K562 (cell line): Measurements from ENCODE around the gene TBC1D5. TPM values are rescaled to one million over a fixed set of nuclear protein-coding genes. Genes with fewer than 3 reads are reported as not detected.

Experiments used
- ATAC-seq: fragments of 200-7000 bp; cut with Tn5 transposase; 3 replicates; pipeline ENCODE4 v1.9.1; 2020; ENCODE audit warnings: moderate library complexity
- BruUV-seq: library from RNA; stranded (reverse); fragments of 400-500 nt; replicated peaks from 2 replicates; lab custom pipeline; 2021; lab: Mats Ljungman, UMichigan
- CTCF ChIA-PET: fragments of 300-600 bp; formaldehyde crosslinking; extraction: SDS; loops from one replicate; lab custom pipeline; 2021; ENCODE audit warnings: low intra/inter-chr PET ratio; lab: Yijun Ruan, JAX
- POLR2A ChIA-PET: fragments of 300-600, 350-650 bp; sonication (Branson Sonifier 250); formaldehyde crosslinking; extraction: SDS; loops from one replicate; lab custom pipeline; 2021; ENCODE audit warnings: antibody characterized with exemption, inconsistent platforms; lab: Yijun Ruan, JAX
- DNase-seq, 4 experiments: peaks; one replicate each; pipeline versions ENCODE4 v3.0.0 to v3.0.0-alpha.2; 2011 to 2018; ENCODE audit warnings: low spot score in 3 of 4, mixed read lengths in 3 of 4; ENCODE audit errors: extremely low read depth in 1 of 4
- FAIRE-seq: peaks from 2 replicates; lab custom pipeline; 2011; peaks lifted over from hg19 to GRCh38; lab: Jason Lieb, UNC
- H2AFZ ChIP-seq: 2 replicates; pipeline ENCODE4 v1.6.0; 2011; ENCODE audit warnings: low read depth, low read length, control low read depth, inconsistent platforms
- H3K27ac ChIP-seq: fragments of 200-600 bp; 3 replicates; pipeline ENCODE4 v1.8.0; 2011; ENCODE audit warnings: low read depth, mild to moderate bottlenecking, control low read depth, inconsistent platforms, low read length, moderate library complexity, mixed read lengths; ENCODE audit errors: extremely low read depth
- H3K27me3 ChIP-seq, 2 experiments: fragments of 300-600 bp in 1 of 2; 2 replicates in 1 of 2; 3 replicates in 1 of 2; pipeline versions ENCODE4 v1.6.0 to v1.8.0; 2011; ENCODE audit warnings: inconsistent platforms in 2 of 2, low read length in 2 of 2, mild to moderate bottlenecking in 1 of 2, mixed read lengths in 1 of 2, moderate library complexity in 1 of 2; ENCODE audit not compliant: control insufficient read depth in 2 of 2, insufficient read depth in 2 of 2
- H3K36me3 ChIP-seq: fragments of 300-600 bp; 3 replicates; pipeline ENCODE4 v1.8.0; 2011; ENCODE audit warnings: mild to moderate bottlenecking, low read length, inconsistent platforms; ENCODE audit not compliant: control insufficient read depth, insufficient read depth
- H3K4me1 ChIP-seq, 2 experiments: fragments of 200-600 bp in 1 of 2; replicated peaks in 1 of 2; 2 replicates in 1 of 2; 3 replicates in 1 of 2; pipeline versions ENCODE4 v1.5.1 to v1.8.0; 2011; ENCODE audit warnings: inconsistent platforms in 2 of 2, low read length in 2 of 2, mild to moderate bottlenecking in 1 of 2, mixed read lengths in 1 of 2, moderate library complexity in 1 of 2; ENCODE audit not compliant: control insufficient read depth in 2 of 2, insufficient read depth in 2 of 2
- H3K4me2 ChIP-seq: 2 replicates; pipeline ENCODE4 v1.6.1; 2011; ENCODE audit warnings: low read length, control low read depth, inconsistent platforms, mixed read lengths; ENCODE audit not compliant: insufficient read depth
- H3K4me3 ChIP-seq: fragments of 200-600 bp; sonication (generic), shearing (Covaris generic); 2 replicates; pipeline ENCODE4 v1.5.1; 2016; ENCODE audit warnings: control low read depth, inconsistent platforms
- H3K79me2 ChIP-seq: fragments of 200-600 bp; 3 replicates; pipeline ENCODE4 v1.8.0; 2011; ENCODE audit warnings: low read length, inconsistent platforms; ENCODE audit not compliant: control insufficient read depth, insufficient read depth
- H3K9ac ChIP-seq, 2 experiments: 2 replicates each; pipeline versions ENCODE4 v1.6.0 to v1.6.1; 2011; ENCODE audit warnings: low read depth in 2 of 2, low read length in 2 of 2, control low read depth in 1 of 2, inconsistent platforms in 1 of 2, mild to moderate bottlenecking in 1 of 2, mixed read lengths in 1 of 2; ENCODE audit not compliant: insufficient read depth in 1 of 2
- H3K9me1 ChIP-seq: one replicate; pipeline ENCODE4 v1.6.0; 2011; ENCODE audit warnings: inconsistent platforms, mild to moderate bottlenecking, low read length, moderate library complexity; ENCODE audit not compliant: control insufficient read depth, insufficient read depth
- H3K9me3 ChIP-seq: replicated peaks from 2 replicates; pipeline ENCODE4 v1.5.1; 2011; ENCODE audit warnings: low read depth, low read length, inconsistent platforms; ENCODE audit not compliant: control insufficient read depth, insufficient read depth
- H4K20me1 ChIP-seq: replicated peaks from 2 replicates; pipeline ENCODE4 v1.6.1; 2011; ENCODE audit warnings: low read length, inconsistent platforms, mixed read lengths; ENCODE audit not compliant: control insufficient read depth, insufficient read depth
- ZNF592 ChIP-seq: fragments of 450-650 bp; IDR thresholded peaks from 2 replicates; pipeline ENCODE4 v1.6.1; 2017; ENCODE audit warnings: antibody characterized with exemption, mild to moderate bottlenecking
- WGBS: fragments of 100-300 bp; shearing (Covaris generic); methylation state at CpG from one replicate; pipeline ENCODE4 v1.1.6; 2016; ENCODE audit warnings: low coverage, mixed read lengths; ENCODE audit not compliant: insufficient coverage; ENCODE audit errors: missing lambda C conversion rate; 5-methylcytosine and 5-hydroxymethylcytosine counted together
- in situ Hi-C: fragments of 300-500 bp; cut with MboI; formaldehyde crosslinking; loops from 4 replicates; pipeline ENCODE4 v1.15.0; 2018; ENCODE audit warnings: inconsistent platforms, mixed read lengths
- intact Hi-C: fragments of 100-400 bp; cut with micrococcal nuclease; formaldehyde crosslinking; loops from 2 replicates; pipeline ENCODE4 v1.14.2; 2022
- polyA plus RNA-seq, 8 experiments: library from polyadenylated mRNA; depleted of rRNA in 4 of 8; stranded (reverse) in 5 of 8; unstranded in 3 of 8; fragments of >200 nt; fragmentation: Nextera tagmentation in 2 of 8; fragmentation: Illumina TruSeq in 1 of 8; extraction: Ambion mirVana in 2 of 8; extraction: Trizol in 1 of 8; gene quantifications; 2 replicates each; pipeline versions ENCODE4 v1.2.1 to v1.2.3, GENCODE V29; 2011 to 2014; ENCODE audit warnings: inconsistent platforms in 1 of 8, missing spikeins in 1 of 8
- total RNA-seq, 7 experiments: library from RNA; depleted of rRNA in 6 of 7; stranded (reverse); fragments of >200 nt in 6 of 7; fragmentation: Illumina TruSeq in 2 of 7; extraction: Trizol in 2 of 7; gene quantifications; 2 replicates each; pipeline versions ENCODE4 v1.2.1 to v1.2.3, GENCODE V29; 2011 to 2021; ENCODE audit warnings: low replicate concordance in 1 of 7
- TF ChIP-seq, protein P1 (sequence below): fragments of 450-650 bp; IDR thresholded peaks from 2 replicates; pipeline ENCODE4 v1.6.1; 2016

TBC1D5 gene
- total and polyA plus RNA-seq, 9 of the 15 experiments (the other 6 are each of a cell fraction or from before 2014, with no cell fraction given) = 2.9 to 38.1 (median 25.6) TPM

DNA sequence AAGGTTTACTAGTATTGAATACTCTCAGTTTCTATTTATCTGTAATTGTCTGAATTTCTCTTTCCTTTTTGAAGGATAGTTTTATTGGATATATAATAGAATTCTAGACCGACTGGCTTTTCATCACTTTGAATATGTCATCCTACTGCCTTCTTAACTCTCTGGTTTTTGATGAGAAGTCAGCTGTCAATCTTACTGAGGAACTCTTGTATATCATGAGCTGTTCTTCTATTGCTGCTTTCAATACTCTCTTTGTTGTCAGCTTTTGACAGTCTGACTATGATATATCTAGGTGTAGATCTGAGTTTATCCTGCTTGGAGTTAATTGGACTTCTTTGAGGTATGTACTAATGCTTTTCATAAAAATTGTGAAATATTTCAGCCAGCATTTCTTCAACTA, 523.8 kb downstream of the TBC1D5 start:
- no peak overlapping the region for H2AFZ ChIP-seq
- no TSS peak for BruUV-seq
- H3K9ac ChIP-seq = no peak overlapping the region
- H3K4me1 ChIP-seq = no peaks in the 10 kb centered on the region
- in situ Hi-C loops (no loop called here), intact Hi-C loops (no loop called here)
- no peaks in the 10 kb centered on the region for H3K9me3 ChIP-seq
- H3K79me2 ChIP-seq = no peaks in the 10 kb centered on the region
- no peaks in the 10 kb centered on the region for H3K27me3 ChIP-seq
- H3K27ac ChIP-seq = no peak overlapping the region
- no peak overlapping the region for H3K4me3 ChIP-seq
- POLR2A ChIA-PET = interaction anchor here (0.6 to 0.7 kb wide), 2 partner anchors 122 to 698 kb away, joined by 3 to 5 read pairs; no protein-coding TSS in a partner anchor
- no peak for ATAC-seq
- no peak for TF ChIP-seq ZNF592
- TF ChIP-seq, protein P1, sequence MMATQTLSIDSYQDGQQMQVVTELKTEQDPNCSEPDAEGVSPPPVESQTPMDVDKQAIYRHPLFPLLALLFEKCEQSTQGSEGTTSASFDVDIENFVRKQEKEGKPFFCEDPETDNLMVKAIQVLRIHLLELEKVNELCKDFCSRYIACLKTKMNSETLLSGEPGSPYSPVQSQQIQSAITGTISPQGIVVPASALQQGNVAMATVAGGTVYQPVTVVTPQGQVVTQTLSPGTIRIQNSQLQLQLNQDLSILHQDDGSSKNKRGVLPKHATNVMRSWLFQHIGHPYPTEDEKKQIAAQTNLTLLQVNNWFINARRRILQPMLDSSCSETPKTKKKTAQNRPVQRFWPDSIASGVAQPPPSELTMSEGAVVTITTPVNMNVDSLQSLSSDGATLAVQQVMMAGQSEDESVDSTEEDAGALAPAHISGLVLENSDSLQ = peak; percentile 28; the same call in 1 of the 2 replicates
- TF ChIP-seq, all 486 proteins: peak for 1
- Histone ChIP-seq H3K9me1 (no peaks in the 10 kb centered on the region), H4K20me1 (no peaks in the 10 kb centered on the region), H3K4me2 (no peak overlapping the region), H3K36me3 (no peaks in the 10 kb centered on the region)
- 4% methylated on average over 1 of the region's 1 CpG for WGBS
- no peak for FAIRE-seq
- CTCF ChIA-PET = no interaction called here
- DNase-seq = no peak
